DMS 273 treated with DMSO at 0.1 percent for 48 hours (cell line): ENCODE data around the gene EDNRA.
"Not testable (repeated sequence)": the region's sequence is repeated elsewhere in the genome, so short reads cannot be mapped to it uniquely, and the experiment has no call there.

ENCODE experiments used
- DNase-seq: peaks from one replicate; lab custom pipeline; 2025; lab: John Stamatoyannopoulos, UW

The EDNRA gene

DNA sequence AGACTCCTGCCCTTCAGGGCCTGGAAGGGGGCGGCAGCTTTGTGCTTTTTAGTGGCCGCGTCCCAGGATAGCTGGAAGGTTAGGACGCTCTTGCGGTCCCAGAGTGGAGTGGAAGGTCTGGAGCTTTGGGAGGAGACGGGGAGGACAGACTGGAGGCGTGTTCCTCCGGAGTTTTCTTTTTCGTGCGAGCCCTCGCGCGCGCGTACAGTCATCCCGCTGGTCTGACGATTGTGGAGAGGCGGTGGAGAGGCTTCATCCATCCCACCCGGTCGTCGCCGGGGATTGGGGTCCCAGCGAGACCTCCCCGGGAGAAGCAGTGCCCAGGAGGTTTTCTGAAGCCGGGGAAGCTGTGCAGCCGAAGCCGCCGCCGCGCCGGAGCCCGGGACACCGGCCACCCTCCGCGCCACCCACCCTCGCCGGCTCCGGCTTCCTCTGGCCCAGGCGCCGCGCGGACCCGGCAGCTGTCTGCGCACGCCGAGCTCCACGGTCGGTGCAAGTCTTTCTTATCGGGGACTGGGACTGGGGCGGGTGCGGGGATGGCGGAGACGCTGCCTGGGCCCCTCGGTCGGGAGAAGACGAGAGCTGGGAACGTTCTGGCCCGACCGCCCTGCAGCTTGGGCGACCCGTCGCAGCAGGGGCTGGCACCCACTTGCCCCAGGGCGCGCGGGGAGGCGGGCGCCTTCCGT is at the start of gene EDNRA:
TSS of gene EDNRA (plus strand) at position 207 of the 686 bp plus-strand sequence. CDS start 4,585 bp downstream, outside the sequence.
- no peak for DNase-seq

DNA sequence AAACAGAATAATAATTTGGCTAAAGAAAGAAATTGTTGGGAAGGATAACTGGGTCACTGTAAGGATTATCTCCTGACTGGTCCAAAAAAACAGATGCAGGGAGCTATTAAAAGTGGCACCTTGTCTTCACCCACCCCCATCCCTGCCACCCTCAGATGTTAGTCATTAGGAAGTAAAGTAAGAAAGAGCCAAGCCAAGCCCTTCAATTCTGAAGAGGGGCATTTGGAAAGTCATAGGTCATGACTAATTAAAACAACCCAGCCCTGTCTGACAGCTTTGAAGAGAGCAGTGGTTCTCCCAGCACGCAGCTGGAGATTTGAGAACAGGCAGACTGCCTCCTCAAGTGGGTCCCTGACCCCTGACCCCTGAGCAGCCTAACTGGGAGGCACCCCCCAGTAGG is 46.5 kb upstream of the EDNRA start:
- DNase-seq: not testable (repeated sequence)

DNA sequence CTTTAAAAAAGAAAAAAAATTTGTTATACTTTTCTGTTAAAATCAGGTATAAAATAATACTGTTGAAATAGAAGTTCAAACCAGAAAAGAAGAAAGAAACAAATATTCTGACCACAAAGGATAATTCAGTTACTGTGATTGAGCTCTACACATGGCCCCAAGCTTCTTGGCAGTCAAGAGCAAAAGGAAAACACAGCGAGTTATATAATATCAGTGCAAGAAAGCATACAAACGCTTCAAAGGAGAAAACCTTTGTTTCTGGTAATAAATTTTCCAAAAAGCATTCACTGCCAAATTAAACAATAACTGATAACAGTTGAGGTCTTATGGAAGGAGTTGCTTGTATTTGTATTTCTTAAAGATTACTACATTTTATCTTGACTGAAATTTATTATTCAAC is 40.5 kb upstream of the EDNRA start:
- DNase-seq: no peak

DNA sequence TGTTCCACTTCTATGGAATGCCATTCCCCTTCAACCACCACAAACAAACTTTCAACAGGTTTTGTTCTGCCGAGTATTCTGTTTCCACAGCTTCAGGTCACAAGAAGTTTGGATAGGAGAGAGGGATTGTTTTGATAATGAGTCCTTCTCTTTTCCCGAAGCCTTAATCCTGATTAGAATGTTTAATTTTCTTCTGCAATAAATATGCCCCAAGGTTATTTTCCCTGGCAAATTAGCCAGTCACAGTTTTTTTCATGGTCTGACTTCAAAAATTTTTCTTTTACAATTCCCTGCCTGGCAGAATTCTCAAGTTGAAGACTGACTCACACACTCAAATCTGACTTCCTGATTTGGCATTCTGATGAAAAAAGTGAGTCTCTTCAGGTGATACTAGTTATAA is 33.1 kb upstream of the EDNRA start:
- DNase-seq: no peak

DNA sequence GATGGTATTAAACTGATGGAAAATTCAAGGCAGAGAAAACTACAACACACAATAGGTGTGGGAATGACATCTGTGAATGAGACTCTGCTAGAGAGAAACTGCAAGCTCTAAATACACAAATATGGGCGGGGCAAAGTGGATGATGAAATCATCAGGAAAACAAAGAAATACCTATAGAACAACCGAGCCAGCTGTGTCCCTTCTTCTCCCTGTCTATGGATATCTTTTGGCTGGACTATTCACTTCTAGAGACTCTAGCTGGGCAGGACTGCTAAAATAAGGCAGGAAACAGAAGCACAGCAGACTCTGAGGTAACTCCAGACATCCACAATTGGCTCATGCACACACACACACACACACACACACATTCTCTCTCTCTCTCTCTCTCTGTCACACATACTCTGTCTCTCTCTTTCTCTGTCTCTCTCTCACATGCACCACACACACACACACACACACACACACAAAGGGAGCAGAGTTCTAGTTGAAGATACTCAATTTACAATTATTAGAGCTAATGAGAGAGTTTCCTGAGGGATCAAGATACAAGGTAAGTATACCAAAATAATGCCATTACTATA is 27.2 kb upstream of the EDNRA start:
- DNase-seq: no peak

DNA sequence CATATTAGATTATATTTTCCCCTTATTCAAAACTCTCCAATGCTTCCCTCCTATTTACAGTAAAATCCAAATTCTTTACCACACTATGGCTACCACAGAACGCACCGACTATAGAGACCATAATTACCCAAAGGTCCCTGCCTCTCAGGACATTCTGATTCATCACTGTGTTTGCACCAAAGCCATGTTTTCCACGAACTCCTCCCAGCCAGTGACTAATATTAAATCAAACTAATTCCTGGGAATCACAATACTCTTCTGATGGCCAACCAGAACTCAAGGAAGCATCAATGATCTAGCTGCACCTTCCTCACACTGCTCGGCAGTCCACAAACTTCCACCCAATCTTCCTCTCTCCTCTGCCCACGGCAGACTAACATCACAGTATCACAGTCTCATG is 24.2 kb upstream of the EDNRA start:
- DNase-seq: no peak

DNA sequence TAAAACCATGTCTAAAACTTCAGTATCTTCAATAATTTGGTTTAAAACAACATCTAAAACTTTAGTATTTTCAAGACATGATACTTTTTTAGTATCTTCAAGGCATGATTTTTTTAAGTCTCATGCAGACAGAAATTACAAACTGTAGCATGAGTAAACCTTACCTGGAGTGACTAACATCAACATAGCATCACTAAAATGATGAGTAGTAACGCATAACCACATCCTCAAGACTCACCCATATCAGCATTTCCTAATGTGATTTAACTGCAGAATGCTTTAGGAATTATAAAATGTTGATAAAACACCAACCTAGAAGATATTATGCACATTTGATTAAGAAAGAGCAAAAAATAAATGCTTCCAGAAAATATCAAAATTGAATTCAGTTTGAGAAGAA is 19.7 kb upstream of the EDNRA start:
- DNase-seq: no peak

DNA sequence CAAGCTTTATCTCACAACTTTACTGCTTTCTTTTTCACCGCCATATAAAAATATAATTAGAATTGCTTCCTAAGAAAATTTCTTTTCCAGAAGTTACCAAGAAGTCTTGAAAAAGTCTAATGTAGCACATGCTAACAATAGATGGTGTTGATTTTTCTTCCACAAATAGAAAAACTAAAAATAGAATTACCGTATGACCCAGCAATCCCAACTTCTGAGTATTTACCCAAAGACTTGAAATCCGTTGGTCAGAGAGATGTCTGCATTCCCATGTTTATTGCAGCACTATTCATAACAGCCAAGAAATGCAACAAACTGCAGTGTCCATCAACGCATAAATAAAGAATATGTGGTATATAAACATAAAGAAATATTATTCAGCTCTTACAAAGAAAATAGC is 17.8 kb upstream of the EDNRA start:
- DNase-seq: no peak

DNA sequence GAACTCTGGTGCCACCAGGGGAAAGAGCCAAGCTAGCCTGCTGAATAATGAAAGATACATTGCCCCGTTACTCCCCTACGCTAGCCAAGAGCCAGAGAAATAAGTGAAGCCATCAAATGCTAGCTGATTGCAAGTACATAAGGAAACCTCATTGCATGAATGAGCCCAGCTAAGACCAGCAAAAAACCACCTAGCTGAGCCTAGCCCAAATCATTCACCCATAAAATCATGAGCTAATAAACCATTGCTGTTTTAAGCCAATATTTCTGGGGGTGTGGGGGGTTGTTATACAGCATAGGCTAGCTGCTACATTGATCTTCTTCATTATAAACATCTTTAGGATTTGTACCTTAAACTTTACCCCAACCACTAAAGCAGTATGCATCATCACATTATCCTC is 15.4 kb upstream of the EDNRA start:
- DNase-seq: no peak

DNA sequence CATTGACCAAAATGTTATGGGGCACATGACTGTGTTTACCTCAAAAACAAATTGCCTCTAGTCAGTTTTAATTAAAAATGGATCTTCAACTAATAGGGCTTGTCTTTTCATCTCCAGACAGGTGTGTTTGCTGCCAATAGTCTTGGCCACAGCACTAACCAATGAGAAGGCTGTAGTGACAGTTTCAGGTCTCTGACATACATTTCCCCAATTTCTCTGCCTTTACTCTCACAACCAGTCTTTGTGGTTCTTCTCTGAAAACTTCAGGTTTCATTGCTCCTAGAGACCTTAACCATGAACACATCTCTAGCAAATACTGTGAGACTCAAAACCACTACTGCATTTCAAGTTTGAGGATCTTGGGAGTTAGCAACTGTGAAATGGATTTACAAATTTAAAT is 3.5 kb upstream of the EDNRA start:
- DNase-seq: no peak

DNA sequence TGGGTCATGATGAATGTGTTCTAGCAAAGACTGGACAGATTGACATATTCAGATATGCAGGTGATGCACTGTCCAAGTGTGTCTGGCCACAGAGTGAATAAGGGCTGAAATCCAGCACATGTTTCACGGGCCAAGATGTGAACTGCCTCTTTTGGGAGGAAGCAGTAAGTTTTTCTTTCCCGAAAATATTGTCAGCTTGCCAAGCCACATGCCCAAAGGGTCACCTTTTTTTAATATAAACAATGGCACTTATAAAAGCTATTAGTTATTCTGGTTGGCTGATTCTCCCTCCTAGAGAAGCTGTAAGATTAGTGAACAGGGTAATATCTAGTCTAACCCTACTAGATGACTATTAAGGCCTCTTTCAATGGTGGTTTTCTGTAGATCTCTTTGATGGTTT is 1.5 kb upstream of the EDNRA start:
- no peak for DNase-seq

DNA sequence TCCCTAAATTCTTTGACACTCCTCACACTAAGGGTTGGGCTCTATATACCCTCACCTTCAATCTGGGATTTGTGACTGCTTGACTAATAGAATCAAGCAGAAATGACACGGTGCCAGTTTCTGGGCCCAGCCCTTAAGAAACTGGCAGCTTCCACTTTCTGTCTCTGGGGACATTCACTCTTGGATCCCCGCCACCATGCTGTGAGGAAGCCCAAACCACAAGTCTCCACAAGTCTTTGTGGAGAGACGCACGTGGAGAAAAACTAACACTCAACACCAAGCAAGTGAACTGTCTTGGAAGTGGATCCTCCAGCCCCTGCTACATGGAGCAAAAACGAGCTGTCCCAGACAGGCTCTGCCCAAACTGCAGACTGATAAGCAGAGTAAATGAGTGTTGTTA is 1.1 kb upstream of the EDNRA start:
- no peak for DNase-seq

DNA sequence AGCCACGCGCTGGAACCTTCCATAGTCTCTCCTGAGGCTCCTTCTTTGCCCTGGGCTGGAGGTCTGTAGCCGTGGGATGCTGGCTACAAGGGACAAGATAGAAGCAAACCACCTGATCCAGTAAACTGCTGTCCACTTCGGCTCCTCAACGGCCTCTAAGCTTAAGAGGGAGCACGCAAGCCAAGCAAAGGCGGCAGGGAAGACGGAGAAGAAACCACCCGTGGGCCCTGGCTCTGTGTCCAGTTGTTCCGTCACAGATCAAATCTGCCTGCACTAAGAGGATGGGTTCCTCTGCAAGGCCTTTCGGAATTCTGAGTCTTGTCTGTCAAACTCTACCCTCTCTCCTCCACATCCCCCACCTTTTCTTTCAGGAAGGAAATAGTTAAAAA is 401 bp upstream of the EDNRA start:
- no peak for DNase-seq

DNA sequence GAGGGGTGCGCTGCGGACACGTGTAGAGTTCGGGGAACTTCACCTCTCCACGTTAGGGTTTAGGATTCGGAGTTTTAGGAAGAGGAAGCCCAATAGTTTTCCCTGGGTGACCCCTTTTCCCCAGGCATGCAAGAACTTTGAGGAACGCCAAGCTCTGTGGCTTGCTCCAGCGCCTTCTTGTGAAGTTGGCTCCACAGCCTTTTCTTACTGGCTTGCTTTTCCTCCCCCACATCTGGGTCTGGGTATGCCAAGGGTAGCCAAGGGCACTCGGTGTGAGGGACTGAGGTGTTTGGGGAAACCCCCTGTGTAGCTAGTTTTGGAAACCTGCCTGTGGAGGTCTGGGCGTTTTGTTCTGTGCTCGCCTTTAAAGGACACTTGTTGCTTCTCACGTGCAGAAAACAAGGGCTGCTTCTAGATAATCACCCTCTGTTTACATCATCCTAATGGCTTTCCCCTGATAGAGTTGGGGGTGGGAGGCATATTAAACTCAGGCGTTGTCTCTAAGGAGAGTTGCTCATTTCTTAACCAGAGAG is 746 bp downstream of the EDNRA start:
- no peak for DNase-seq

DNA sequence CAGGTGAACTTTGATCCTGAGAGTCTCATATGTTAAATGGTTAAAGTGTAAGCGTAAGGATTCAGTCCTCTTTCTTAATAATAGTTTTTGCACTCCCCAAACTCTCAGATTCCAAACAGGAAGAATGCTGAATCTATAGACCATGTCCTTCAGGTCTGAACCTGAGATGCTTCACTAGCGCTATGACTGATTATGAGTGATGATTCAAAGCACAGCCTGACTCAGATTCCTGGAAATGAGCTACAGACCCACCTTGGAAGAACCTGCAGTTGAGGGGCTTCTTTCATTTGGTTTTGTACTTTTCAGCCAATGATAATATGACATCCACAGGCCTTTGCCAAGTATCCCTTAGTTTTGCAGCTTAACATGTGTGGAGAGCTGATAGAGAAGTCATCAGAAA is 1.4 kb downstream of the EDNRA start:
- DNase-seq: no peak

DNA sequence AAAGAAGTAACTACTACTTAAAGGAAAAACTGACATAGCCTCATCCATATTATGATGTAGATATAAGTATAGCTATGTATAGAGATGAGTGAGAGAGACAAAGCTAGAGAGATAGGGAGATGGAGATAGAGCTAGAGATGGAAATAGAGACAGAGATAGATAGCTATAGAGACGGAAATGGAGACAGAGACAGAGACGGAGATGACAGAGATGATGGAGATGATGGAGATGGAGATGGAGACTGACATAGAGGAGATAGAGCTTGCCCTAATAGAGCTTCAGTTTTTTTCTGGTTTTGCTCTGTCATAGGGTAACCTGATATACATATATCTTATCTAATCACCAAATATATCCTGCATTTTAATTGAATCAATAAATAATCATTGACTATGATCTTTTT is 4.3 kb downstream of the EDNRA start:
- DNase-seq: no peak

DNA sequence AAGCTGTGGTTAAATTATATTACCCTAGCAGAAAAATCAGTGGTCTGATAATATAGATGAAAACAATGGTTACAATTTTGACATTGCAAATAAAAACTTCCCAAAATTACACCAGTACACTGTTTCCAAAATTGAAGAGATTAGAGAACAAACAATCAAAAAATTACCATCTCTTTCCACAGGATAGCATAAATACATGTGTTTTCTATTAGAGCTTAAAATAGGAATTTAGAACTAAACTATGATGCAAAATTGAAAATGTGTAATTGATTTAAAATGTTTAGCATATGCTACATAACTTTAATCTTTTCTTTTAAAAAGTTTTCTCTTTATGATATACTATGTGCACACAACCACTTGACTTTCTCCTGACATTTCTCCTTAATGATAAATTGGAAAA is 6.7 kb downstream of the EDNRA start:
- no peak for DNase-seq

DNA sequence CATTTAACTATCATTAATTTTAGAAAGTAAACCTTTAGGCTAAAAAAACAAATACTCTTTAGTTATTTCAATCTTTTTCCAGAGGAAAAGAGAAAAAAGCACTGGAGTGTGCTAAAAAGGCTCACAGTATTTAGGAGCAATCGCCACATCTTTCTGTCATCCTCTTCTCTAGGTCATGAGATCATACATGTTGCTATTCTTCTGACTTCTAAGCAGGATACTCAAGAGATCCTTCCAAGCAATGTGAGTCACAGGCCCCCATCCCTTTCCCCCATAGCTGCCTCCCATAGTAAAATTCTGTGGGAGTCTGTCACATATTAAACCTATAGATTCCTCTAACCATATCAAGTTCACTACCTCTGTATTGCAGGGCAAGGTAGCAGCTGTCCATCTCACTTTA is 7.7 kb downstream of the EDNRA start:
- no peak for DNase-seq

DNA sequence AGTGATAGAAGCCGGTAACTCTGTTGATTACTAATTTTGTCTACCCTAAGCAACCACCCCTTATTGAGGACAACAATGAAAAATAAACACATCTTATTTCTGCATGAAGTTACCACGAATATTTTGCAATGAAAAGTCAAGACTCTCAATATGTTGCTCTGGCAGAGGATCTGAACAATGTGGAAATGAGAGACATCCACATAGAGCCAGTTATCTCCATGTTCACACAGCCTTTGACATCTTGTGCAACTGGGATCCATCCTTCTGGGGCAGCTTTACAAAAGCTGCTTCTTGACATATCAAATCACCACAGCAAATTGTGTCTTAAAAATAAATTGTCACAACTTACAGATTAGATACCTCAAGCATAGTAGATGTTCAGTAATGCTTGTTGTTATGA is 10.2 kb downstream of the EDNRA start:
- no peak for DNase-seq

DNA sequence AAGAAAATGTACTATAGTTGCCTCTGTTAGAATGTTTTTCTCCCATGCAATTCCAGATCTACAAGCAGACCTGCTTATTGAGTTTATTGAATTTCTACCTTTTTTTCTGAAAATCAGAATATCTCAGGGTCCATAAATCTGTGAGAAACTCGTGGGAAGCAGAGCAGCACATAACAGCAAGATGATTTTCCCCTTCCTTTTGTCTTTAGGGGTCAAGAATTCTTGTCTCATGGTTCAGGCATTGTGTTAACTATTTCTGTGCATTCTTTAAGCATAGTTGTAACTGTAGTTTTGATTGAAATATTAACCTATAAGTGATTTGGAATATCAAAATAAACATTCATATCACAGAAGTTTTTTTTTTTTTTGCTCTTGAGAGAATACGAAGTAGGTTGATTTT is 11.4 kb downstream of the EDNRA start:
- no peak for DNase-seq

DNA sequence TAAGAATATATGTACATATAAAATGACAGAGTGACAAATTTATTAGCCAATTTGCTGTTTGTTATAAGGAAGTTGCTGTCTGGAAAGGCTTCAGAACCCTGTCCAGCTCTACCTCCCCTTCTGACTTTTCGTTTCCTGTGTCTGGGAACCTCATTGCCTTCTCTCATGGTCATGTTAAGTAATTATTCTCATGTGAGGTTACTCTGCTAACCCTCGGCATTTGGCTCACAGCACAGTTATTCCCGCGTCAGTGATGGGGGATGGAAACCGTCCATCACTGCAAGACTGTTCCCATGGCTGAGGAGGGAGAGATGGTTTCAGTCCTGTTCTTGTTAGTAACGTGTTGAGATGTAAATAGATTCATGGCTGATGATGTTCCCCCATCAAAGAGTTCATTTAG is 11.9 kb downstream of the EDNRA start:
- no peak for DNase-seq

DNA sequence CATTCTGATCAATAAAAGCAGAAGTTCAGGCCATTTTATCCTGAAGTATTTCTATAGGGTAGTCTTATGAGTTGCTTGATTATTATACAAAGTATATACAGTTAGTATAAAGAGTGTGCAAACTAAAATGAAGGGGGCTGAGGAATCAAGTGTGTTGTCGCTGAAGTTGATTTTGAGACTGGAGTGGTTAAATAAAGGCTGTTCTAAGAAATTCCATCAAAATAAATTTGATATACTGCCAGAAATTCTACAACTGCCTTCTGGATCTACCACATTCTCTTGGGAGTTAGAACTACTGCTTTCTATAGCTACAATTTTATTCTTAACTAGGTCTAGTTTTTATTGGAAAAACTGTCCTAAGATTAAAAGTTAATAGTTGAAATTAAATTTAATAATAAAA is 12.4 kb downstream of the EDNRA start:
- DNase-seq: no peak

DNA sequence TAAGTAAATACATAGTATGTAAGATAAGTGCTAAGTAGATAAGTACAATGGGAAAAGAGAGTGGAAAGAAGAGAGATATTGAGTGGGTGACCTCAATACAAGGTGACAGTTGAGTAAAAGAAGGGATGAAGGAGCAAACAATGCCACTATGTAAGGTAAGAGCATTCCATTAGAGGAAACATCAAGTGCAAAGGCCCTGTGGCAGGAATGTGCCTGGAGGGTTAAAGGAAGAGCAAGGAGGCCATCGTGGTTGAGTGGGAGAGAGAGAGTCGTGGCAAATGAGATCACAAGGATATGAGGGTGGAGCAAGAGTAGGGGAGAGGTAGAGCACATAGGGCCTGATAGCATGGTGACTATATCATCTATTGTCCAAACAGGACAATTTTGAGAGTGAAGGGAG is 13.4 kb downstream of the EDNRA start:
- no peak for DNase-seq

DNA sequence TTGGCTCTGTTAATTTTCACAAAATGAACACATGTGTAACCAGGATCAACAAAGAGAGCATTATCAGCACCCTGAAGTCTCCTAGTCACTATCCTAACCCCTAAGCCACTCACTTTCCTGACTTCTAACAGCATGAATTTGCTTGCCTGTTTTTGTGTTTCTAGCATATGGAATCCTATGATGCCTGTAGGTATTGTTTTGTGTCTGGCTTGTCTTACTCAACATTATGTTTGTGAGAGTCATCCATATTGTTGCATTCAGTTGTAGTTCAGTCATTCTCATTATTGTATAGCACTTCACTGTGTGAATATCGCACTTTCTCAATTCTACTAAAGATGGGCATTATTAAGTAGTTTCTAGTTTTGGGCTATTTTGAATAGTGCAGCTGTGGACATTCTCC is 15.6 kb downstream of the EDNRA start:
- DNase-seq: no peak
